Esophagus (tissue), 2 donors: ENCODE measurements around the gene SQOR. TPM values are rescaled to one million over a fixed set of nuclear protein-coding genes. Genes with fewer than 3 reads are reported as not detected.

Source experiments
- H3K27ac ChIP-seq, 2 donors: one replicate each; pipeline ENCODE4 v1.5.1; 2013; ENCODE audit warnings: low read depth in 2 of 2, mild to moderate bottlenecking in 2 of 2, inconsistent platforms in 1 of 2, low read length in 1 of 2, moderate library complexity in 1 of 2
- H3K27me3 ChIP-seq, 2 donors: one replicate each; pipeline ENCODE4 v1.6.1; 2013; ENCODE audit warnings: low read length in 2 of 2, control low read depth in 1 of 2, mild to moderate bottlenecking in 1 of 2; ENCODE audit not compliant: insufficient read depth in 2 of 2, control insufficient read depth in 1 of 2
- H3K36me3 ChIP-seq, 2 donors: one replicate each; pipeline ENCODE4 v1.6.1; 2013; ENCODE audit warnings: low read length in 1 of 2; ENCODE audit not compliant: control insufficient read depth in 2 of 2, insufficient read depth in 2 of 2
- H3K4me1 ChIP-seq, 2 donors: one replicate each; pipeline ENCODE4 v1.6.1; 2013; ENCODE audit warnings: low read length in 1 of 2; ENCODE audit not compliant: control insufficient read depth in 2 of 2, insufficient read depth in 2 of 2
- H3K4me3 ChIP-seq, 2 donors: one replicate each; pipeline ENCODE4 v1.5.1; 2013; ENCODE audit warnings: low read length in 2 of 2, mild to moderate bottlenecking in 2 of 2, low read depth in 1 of 2, moderate library complexity in 1 of 2
- H3K9me3 ChIP-seq, 2 donors: one replicate each; pipeline ENCODE4 v1.6.1; 2013; ENCODE audit warnings: mild to moderate bottlenecking in 2 of 2, low read depth in 1 of 2, low read length in 1 of 2, moderate library complexity in 1 of 2; ENCODE audit not compliant: control insufficient read depth in 2 of 2, insufficient read depth in 1 of 2
- WGBS, 2 donors: extraction: QIAGEN DNeasy Blood & Tissue Kit; methylation state at CpG; one replicate each; pipeline ENCODE4 v1.1.7; 2013; 5-methylcytosine and 5-hydroxymethylcytosine counted together
- polyA plus RNA-seq, 2 donors: library from polyadenylated mRNA; stranded (reverse); fragments of 200-250 nt; gene quantifications; one replicate each; pipeline ENCODE4 v1.2.3, GENCODE V29; 2013
- donor health status: healthy with polysubstance abuse.
- donor health status: Bipolar disorder and iron deficiency.

The SQOR gene
- polyA plus RNA-seq, 2 donors, result 75.6 to 88.4 TPM

- Histone ChIP-seq H3K27ac (no peak overlapping the region), H3K4me1 (no peaks in the 10 kb centered on the region), H3K36me3 (no peaks in the 10 kb centered on the region), H3K4me3 (no peak overlapping the region), H3K27me3 (no peaks in the 10 kb centered on the region), H3K9me3 (no peaks in the 10 kb centered on the region)
- 25 to 40% methylated on average over 4 of the region's 4 CpGs for WGBS, 2 donors
Observed at GRCh38 chr15:45719490-45719889, 84.7 kb downstream of the SQOR start.

- Histone ChIP-seq H3K4me3 (no peak overlapping the region), H3K27me3 (no peaks in the 10 kb centered on the region)
Observed at GRCh38 chr15:45720183-45720582, 85.4 kb downstream of the SQOR start.

GRCh38 chr15:45728641-45729040, 93.8 kb downstream of the SQOR start:
- Histone ChIP-seq H3K4me3 (no peak overlapping the region), H3K27me3 (no peaks in the 10 kb centered on the region), H3K4me1 (no peaks in the 10 kb centered on the region), H3K36me3 (no peaks in the 10 kb centered on the region), H3K9me3 (no peaks in the 10 kb centered on the region), H3K27ac (no peak overlapping the region)
- WGBS, 2 donors, result 85 to 89% methylated on average over 3 of the region's 3 CpGs

More at GRCh38 chr15:45720183-45720582, 85.4 kb downstream of the SQOR start:
- no peaks in the 10 kb centered on the region for H3K36me3 ChIP-seq
- H3K9me3 ChIP-seq, result no peaks in the 10 kb centered on the region
- no peaks in the 10 kb centered on the region for H3K4me1 ChIP-seq
- no peak overlapping the region for H3K27ac ChIP-seq

- H3K27me3 ChIP-seq, result no peaks in the 10 kb centered on the region
- no peaks in the 10 kb centered on the region for H3K9me3 ChIP-seq
- no peak overlapping the region for H3K4me3 ChIP-seq
- WGBS, 2 donors, result 65 to 68% methylated on average over 7 of the region's 7 CpGs
- H3K27ac ChIP-seq, result no peak overlapping the region
- H3K4me1 ChIP-seq, result no peaks in the 10 kb centered on the region
- H3K36me3 ChIP-seq, result no peaks in the 10 kb centered on the region
Observed at GRCh38 chr15:45729141-45729540, 94.3 kb downstream of the SQOR start.

- WGBS, 2 donors, result 84 to 90% methylated on average over 1 of the region's 1 CpG
- H3K4me3 ChIP-seq, result no peak overlapping the region
- H3K36me3 ChIP-seq, result no peaks in the 10 kb centered on the region
- no peaks in the 10 kb centered on the region for H3K27me3 ChIP-seq
- no peaks in the 10 kb centered on the region for H3K4me1 ChIP-seq
- no peak overlapping the region for H3K27ac ChIP-seq
- no peaks in the 10 kb centered on the region for H3K9me3 ChIP-seq
Observed at GRCh38 chr15:45731343-45731742, 96.5 kb downstream of the SQOR start.

- no peak overlapping the region for H3K27ac ChIP-seq
- H3K27me3 ChIP-seq, result no peaks in the 10 kb centered on the region
- H3K9me3 ChIP-seq, result no peaks in the 10 kb centered on the region
- WGBS, 2 donors, result 13 to 24% methylated on average over 2 of the region's 2 CpGs
- no peaks in the 10 kb centered on the region for H3K4me1 ChIP-seq
- no peak overlapping the region for H3K4me3 ChIP-seq
- no peaks in the 10 kb centered on the region for H3K36me3 ChIP-seq
Observed at GRCh38 chr15:45732662-45733061, 97.8 kb downstream of the SQOR start.

- Histone ChIP-seq H3K4me3 (no peak overlapping the region), H3K4me1 (no peaks in the 10 kb centered on the region), H3K36me3 (no peaks in the 10 kb centered on the region), H3K9me3 (no peaks in the 10 kb centered on the region), H3K27ac (no peak overlapping the region), H3K27me3 (no peaks in the 10 kb centered on the region)
- WGBS, 2 donors, result 75 to 77% methylated on average over 5 of the region's 5 CpGs
Observed at GRCh38 chr15:45734260-45734711, 99.5 kb downstream of the SQOR start.

Other genes with a start within 250 kb of the SQOR start
- gene SLC30A4, start 112.3 kb upstream of the SQOR start, polyA plus RNA-seq, result 1 to 10 TPM; 2.9 to 3.0 TPM
- gene BLOC1S6, start 47.6 kb upstream of the SQOR start, polyA plus RNA-seq, result 10 to 100 TPM in 1 of 2 donors, 1 to 10 TPM in 1; 6.5 to 11.1 TPM